Breast epithelium (tissue), 3 donors: ENCODE data around the gene ITPKC.

Experiments
- CTCF ChIP-seq, 3 donors: fragments of 450-650 bp; IDR thresholded peaks; one replicate each; pipeline ENCODE4 v1.5.1; 2016 to 2017; ENCODE audit warnings: antibody characterized with exemption in 3 of 3, mild to moderate bottlenecking in 3 of 3, moderate library complexity in 3 of 3
- POLR2A ChIP-seq: fragments of 450-650 bp; IDR thresholded peaks from one replicate; pipeline ENCODE4 v1.6.1; 2016; ENCODE audit warnings: antibody characterized with exemption, mild to moderate bottlenecking, moderate library complexity
- POLR2AphosphoS5 ChIP-seq, 3 donors: sonication (generic); formaldehyde crosslinking; IDR thresholded peaks; one replicate each; pipeline ENCODE4 v1.6.1; 2017; ENCODE audit warnings: antibody characterized with exemption in 3 of 3

- TF ChIP-seq CTCF (IDR thresholded peaks at IDR 0.05) (no peak), POLR2A (no peak), POLR2AphosphoS5 (IDR thresholded peaks at IDR 0.05) (no peak)
Measured at GRCh38 chr19:40724855-40725254, 7.9 kb downstream of the ITPKC start.
